Liver (tissue), 3 donors: ENCODE results near the gene GRID1.

ENCODE experiments used
- ATF3 ChIP-seq: IDR thresholded peaks from 2 replicates; pipeline ENCODE4 v1.6.1; 2016; ENCODE audit warnings: antibody characterized with exemption
- EGR1 ChIP-seq, 2 donors: IDR thresholded peaks; 2 replicates each; pipeline ENCODE4 v1.6.1; 2016 to 2018; ENCODE audit warnings: antibody characterized with exemption in 2 of 2, low read depth in 2 of 2
- GABPA ChIP-seq, 2 donors: IDR thresholded peaks in 1 of 2; conservative IDR thresholded peaks in 1 of 2; 2 replicates each; pipeline ENCODE4 v1.6.1; 2016; ENCODE audit warnings: antibody characterized with exemption in 2 of 2, mild to moderate bottlenecking in 1 of 2, moderate library complexity in 1 of 2
- HNF4G ChIP-seq: IDR thresholded peaks from 2 replicates; pipeline ENCODE4 v1.6.1; 2016; ENCODE audit warnings: antibody characterized with exemption
- RAD21 ChIP-seq, 2 donors: IDR thresholded peaks; 2 replicates each; pipeline ENCODE4 v1.6.1; 2016; ENCODE audit warnings: antibody characterized with exemption in 2 of 2, mild to moderate bottlenecking in 2 of 2
- REST ChIP-seq: IDR thresholded peaks from 2 replicates; pipeline ENCODE4 v1.6.1; 2016; ENCODE audit warnings: antibody characterized with exemption, mild to moderate bottlenecking
- SP1 ChIP-seq: IDR thresholded peaks from 2 replicates; pipeline ENCODE4 v1.6.1; 2018; ENCODE audit warnings: antibody characterized with exemption, mild to moderate bottlenecking
- YY1 ChIP-seq: IDR thresholded peaks from 2 replicates; pipeline ENCODE4 v1.6.1; 2016; ENCODE audit warnings: antibody characterized with exemption, mild to moderate bottlenecking
- TF ChIP-seq, protein P1 (sequence below): fragments of 150-350 bp; IDR thresholded peaks from 2 replicates; pipeline ENCODE4 v1.5.1; 2017; ENCODE audit warnings: improper control_type of control experiment, low read depth, low read length; ENCODE audit not compliant: missing input control
- TF ChIP-seq, protein P2 (sequence below): IDR thresholded peaks from 2 replicates; pipeline ENCODE4 v1.6.1; 2016; ENCODE audit warnings: antibody characterized with exemption
- donor health status: healthy.
- donor health status: healthy.

DNA sequence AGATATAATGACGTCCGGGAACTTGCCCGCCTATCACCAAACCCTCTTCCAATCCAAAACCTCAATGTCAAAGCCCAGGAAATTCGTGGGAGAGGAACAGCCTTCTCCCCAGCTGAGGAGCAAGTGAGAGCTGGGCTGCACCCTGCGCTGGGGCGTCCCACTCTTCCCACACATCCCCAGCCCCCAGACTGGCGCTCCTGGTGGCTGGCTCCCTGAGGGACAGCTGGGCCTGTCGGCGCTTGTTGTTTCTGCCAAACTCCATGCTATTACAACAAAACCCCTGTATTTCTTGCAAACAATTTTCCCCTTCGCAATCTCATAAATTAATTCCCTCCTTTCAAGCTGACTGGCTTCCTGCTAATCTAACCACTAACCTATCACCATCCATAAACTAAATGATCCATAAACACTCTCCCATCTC, 53.0 kb downstream of the GRID1 start:
- TF ChIP-seq HNF4G (no peak), SP1 (no peak), GABPA (IDR thresholded peaks at IDR 0.05 in 1 of 2, conservative IDR thresholded peaks at IDR 0.05 in 1 of 2) (no peak), YY1 (no peak), REST (no peak), ATF3 (no peak), EGR1 (IDR thresholded peaks at IDR 0.05; ENCODE audit: low read depth in 2 of 2) (no peak), RAD21 (IDR thresholded peaks at IDR 0.05) (no peak)
- TF ChIP-seq, protein P1, sequence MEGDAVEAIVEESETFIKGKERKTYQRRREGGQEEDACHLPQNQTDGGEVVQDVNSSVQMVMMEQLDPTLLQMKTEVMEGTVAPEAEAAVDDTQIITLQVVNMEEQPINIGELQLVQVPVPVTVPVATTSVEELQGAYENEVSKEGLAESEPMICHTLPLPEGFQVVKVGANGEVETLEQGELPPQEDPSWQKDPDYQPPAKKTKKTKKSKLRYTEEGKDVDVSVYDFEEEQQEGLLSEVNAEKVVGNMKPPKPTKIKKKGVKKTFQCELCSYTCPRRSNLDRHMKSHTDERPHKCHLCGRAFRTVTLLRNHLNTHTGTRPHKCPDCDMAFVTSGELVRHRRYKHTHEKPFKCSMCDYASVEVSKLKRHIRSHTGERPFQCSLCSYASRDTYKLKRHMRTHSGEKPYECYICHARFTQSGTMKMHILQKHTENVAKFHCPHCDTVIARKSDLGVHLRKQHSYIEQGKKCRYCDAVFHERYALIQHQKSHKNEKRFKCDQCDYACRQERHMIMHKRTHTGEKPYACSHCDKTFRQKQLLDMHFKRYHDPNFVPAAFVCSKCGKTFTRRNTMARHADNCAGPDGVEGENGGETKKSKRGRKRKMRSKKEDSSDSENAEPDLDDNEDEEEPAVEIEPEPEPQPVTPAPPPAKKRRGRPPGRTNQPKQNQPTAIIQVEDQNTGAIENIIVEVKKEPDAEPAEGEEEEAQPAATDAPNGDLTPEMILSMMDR = no peak
- TF ChIP-seq, protein P2, sequence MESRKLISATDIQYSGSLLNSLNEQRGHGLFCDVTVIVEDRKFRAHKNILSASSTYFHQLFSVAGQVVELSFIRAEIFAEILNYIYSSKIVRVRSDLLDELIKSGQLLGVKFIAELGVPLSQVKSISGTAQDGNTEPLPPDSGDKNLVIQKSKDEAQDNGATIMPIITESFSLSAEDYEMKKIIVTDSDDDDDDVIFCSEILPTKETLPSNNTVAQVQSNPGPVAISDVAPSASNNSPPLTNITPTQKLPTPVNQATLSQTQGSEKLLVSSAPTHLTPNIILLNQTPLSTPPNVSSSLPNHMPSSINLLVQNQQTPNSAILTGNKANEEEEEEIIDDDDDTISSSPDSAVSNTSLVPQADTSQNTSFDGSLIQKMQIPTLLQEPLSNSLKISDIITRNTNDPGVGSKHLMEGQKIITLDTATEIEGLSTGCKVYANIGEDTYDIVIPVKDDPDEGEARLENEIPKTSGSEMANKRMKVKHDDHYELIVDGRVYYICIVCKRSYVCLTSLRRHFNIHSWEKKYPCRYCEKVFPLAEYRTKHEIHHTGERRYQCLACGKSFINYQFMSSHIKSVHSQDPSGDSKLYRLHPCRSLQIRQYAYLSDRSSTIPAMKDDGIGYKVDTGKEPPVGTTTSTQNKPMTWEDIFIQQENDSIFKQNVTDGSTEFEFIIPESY = no peak
